Dermis lymphatic vessel endothelial cell (primary cell): ENCODE data around the gene PCDHGA5. TPM values are rescaled to one million over a fixed set of nuclear protein-coding genes. Genes with fewer than 3 reads are reported as not detected.

Source experiments
- total RNA-seq: library from RNA; depleted of rRNA; stranded (reverse); fragments of >200 nt; gene quantifications from 2 replicates; pipeline ENCODE4 v1.2.1, GENCODE V29; 2014

PCDHGA5 gene
- total RNA-seq: 0.43 and 0.77 TPM in 2 replicates

DNA sequence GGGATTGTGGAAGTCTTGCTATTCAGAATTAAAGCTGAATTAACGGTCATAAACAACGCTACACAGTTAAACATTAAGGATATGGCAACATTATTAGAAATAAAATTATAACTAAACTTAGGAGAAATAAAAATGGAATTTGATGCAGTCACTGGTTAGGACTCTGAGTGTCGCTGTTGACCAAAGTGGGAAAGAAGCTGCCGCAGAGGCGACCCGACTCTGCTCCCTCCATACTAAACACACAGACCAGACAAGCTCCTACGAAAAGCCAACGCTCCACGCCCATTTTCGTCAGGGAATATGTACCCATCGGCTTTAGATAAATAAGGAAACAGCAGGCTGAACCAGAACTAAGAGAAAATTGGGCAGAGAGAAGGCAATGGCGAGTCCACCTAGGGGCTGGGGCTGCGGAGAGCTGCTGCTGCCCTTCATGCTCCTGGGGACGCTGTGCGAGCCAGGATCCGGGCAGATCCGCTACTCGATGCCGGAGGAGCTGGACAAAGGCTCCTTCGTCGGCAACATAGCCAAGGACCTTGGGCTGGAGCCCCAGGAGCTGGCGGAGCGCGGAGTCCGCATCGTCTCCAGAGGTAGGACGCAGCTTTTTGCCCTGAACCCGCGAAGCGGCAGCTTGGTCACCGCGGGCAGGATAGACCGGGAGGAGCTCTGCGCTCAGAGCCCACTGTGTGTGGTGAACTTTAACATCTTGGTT lies at the start of gene PCDHGA5:
Gene PCDHGA5 (plus strand): TSS at position 211 of the 709 bp plus-strand sequence. CDS start 169 bp downstream, at position 380.

DNA sequence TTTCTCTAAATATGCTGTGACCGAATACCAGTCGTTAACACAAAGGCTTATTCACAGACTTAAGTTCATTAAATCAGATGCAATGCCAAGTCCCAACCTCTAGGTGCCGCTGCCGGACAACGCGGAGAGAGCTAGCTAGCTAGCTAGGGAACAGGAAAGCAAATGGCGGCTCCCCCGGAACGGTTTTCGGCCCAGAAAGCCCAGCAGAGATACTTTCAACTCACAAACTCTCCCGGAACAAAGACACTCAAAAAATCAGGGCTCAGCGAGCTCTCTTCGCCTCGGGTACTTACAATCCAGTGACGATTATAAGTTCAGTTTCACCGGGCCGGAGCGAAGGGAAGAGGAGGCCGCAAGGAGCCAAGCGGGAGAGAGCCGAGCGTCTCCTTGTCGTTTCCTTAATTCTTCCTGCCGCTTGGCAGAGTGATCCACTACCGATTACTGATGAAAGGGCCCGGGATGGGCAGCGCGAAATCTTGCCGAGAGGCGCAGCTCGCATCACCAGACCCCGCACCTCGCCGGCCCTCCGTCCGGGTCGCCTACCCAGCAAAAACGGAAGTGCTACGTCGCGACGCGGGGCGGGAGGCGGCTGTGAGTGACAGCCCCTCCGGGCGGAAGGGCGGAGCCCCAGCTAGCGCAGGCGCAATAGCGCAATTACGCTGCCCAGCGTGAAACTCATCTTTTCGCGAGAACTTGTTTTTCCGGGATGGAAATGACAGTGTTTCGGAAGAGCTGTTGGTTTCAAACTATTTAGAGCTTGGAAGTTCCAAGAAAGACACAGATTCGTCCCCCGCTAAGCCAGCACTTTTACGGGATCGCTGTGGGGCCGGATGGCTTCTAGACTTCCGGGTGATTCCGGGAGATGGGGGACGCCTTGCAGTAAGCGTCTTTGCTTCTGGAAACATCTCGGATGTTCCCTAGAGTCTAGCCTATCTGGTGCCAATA lies 43.5 kb upstream of the PCDHGA5 start, which contains the start of gene TAF7:
Gene TAF7 (minus strand): TSS at position 560 of the 945 bp plus-strand sequence. CDS start 740 bp downstream, outside the sequence.

DNA sequence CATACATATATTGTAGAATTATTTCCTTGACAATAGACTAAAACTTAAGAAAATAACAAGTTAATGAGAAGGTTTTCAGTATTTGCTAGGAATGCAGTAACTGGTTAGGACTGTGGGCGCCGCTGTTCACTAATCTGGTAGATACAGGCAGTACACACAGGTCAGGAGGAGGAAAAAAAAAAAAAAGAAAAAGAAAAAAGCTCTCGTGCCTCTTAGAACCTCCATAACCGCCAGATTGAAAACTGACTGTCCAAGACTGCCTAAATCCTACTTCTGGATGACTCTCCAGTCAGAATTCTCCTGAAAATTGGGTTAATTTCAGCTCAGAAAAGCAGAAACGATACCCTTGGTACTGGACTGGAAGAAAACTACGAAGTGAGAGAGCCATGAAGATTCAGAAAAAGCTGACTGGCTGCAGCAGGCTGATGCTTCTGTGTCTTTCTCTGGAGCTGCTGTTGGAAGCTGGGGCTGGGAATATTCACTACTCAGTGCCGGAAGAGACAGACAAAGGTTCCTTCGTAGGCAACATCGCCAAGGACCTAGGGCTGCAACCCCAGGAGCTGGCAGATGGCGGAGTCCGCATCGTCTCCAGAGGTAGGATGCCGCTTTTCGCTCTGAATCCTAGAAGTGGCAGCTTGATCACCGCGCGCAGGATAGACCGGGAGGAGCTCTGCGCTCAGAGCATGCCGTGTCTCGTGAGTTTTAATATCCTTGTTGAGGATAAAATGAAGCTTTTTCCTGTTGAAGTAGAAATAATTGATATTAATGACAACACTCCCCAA lies 33.5 kb upstream of the PCDHGA5 start, which contains the start of gene PCDHGA1:
Gene PCDHGA1 (plus strand): TSS at position 216 of the 782 bp plus-strand sequence.

DNA sequence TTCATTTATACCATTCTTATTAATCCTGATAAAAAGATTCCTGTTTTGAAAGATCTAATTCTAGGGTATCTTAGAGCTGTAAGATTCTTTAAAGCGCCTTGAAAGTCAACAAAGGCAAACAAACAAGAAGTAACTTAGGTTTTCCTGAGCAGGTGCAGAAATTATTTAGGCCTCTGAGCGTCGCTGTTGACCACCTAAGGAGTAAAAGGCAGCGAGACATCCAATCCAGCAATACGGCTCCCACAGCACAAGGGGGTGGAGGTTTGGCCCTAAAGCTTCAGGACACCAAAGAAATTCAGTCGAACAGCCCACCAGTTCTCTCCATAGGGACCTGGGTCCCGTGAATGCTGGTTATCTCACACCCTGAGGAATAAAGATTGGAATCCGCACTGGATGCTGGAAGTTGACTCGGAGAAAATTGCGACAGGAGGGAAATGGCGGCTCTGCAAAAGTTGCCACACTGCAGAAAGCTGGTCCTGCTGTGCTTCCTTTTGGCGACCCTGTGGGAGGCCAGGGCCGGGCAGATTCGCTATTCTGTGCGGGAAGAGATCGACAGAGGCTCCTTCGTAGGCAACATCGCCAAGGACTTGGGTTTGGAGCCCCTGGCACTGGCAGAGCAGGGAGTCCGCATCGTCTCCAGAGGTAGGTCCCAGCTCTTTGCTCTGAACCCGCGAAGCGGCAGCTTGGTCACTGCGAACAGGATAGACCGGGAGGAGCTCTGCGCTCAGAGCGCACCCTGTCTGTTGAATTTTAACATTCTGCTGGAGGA lies 25.2 kb upstream of the PCDHGA5 start, which contains the start of gene PCDHGA2:
Gene PCDHGA2 (plus strand): TSS at position 223 of the 769 bp plus-strand sequence.

DNA sequence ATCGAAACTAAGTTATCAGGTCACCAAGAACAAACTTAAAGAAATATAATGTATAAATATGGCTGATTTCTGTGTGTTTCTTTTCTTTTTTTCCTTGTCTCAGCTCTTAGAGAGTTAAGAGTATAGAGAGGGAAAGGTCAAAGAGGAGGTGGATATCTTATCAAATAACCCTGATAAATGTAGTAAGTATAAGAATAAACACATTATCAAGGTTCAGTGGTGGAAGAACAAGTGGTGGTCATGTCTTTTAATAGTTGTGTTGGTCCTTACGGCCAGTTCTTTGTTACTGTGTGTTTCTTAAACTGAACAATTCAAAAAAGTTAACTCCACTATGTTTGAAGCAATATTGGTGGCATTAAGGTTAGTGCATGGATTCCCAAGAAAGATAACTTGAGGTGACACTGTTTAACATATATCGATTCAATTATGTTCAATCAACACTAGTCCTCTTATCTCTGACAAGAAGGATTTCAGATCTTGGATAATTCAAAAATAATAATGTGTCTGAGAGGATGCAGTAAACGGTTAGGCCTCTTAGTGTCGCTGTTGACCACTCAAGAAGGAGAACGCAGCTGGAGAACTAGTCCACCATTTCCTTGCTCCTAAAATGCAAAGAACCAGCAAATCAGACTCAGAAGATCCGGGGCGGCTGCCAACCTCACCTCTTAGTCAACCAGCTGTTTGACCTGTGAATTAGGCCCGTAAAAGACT lies 20.6 kb upstream of the PCDHGA5 start, which contains the start of gene PCDHGA3:
Gene PCDHGA3 (plus strand): TSS at position 588 of the 711 bp plus-strand sequence. CDS start 205 bp downstream, outside the sequence.

DNA sequence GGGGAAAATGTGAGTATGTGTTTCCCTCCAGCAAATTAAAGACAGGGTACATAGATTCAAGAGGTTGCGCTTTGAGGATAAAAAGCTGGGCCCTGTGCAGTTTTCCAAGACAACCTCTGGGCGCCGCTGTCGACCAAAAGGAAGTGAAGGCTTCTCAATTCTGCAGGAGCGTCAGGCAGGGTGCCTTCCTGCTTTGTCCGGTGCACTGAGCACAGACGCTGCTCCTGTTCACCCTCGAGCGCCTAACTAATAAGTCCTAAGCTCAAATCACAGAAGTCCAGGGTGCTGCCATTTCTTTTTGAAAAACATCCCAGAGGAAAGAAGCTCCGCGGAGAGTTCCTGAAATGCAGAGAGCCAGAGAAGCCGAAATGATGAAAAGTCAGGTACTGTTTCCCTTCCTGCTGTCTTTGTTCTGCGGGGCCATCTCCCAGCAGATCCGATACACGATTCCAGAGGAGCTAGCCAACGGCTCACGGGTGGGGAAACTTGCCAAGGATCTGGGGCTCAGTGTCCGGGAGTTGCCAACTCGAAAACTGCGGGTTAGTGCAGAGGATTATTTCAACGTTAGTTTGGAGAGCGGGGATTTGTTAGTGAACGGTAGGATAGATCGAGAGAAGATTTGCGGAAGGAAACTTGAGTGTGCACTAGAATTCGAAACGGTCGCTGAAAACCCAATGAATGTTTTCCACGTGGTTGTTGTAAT lies 13.9 kb upstream of the PCDHGA5 start, which contains the start of gene PCDHGB1:
Gene PCDHGB1 (plus strand): TSS at position 183 of the 703 bp plus-strand sequence. CDS start 162 bp downstream, at position 345.

DNA sequence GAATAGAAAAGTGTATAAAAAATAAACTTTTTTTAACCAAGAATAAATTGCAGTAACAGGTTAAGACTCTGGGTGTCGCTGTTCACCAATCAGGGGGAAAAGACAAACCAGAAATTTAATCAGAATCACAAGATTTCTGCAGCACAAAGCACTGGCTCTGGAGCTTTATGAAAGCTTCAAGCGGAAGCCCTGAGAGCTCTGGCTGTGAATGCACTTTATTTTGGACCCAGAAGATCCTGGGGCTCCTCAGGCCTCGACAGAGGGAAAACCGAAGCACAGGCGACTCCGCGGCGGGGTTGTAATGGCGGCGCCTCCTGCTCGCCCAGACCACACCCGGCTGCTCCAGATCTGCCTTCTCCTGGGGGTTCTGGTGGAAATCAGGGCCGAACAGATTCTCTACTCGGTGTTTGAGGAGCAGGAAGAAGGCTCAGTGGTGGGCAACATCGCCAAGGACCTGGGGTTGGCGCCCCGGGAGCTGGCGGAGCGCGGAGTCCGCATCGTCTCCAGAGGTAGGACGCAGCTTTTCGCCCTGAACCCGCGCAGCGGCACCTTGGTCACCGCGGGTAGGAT lies 9.0 kb upstream of the PCDHGA5 start, which contains the start of gene PCDHGA4:
Gene PCDHGA4 (plus strand): TSS at position 122 of the 570 bp plus-strand sequence. CDS start 87 bp downstream, at position 209.

DNA sequence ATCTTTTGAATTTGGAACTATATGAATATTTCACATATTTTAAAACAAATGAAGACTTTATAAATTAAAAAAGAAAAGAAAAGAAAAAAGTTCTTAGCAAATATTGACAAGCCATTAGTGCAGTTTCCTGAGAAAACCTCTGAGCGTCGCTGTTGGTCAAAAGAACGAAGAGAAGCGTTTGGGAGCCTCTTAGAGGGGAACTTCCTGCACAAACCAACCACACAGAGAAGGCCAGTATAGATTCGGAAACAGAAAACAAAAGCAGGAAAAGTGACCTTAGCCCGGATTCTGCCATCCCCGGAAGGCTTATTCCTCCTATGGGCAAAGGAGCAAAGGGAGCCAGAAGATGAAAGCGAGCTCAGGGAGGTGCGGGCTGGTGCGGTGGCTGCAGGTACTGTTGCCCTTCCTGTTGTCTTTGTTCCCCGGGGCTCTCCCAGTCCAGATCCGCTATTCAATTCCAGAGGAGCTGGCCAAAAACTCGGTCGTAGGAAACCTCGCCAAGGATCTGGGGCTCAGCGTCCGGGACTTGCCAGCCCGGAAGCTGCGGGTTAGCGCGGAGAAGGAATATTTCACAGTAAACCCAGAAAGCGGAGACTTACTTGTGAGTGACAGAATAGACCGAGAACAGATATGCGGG lies 4.1 kb upstream of the PCDHGA5 start, which contains the start of gene PCDHGB2:
Gene PCDHGB2 (plus strand): TSS at position 205 of the 637 bp plus-strand sequence. CDS start 142 bp downstream, at position 347.

DNA sequence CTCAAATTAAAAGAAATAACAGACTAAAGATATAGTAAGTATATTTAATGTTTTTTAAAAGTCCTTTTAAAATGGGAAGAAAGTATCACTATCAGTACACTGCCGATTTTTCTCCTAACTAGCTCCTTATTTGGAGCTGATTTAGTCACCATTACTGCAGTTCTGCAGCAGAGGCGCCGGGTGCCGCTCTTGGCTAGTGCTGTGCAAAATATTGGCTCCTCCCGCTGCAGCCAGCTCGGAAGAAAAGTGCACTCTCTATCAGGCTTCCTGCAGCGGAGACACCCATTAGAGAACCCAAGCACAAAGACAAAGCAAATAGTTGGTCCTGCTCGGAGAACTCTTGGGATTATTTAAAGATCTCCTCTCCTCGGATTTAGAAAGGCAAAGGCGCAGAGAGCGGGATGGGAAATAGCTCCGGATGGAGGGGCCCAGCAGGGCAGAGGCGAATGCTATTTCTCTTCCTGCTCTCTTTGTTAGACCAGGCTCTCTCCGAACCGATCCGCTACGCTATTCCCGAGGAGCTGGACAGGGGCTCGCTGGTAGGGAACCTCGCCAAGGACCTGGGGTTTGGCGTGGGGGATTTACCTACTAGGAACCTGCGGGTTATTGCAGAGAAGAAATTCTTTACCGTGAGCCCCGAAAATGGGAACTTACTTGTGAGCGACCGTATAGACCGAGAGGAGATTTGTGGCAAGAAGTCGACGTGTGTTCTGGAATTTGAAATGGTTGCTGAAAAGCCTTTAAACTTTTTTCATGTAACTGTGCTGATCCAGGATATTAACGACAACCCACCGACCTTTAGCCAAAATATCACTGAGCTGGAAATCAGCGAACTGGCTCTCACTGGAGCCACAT lies 6.3 kb downstream of the PCDHGA5 start, which contains the start of gene PCDHGB3:
Gene PCDHGB3 (plus strand): TSS at position 249 of the 855 bp plus-strand sequence. CDS start 153 bp downstream, at position 402.

DNA sequence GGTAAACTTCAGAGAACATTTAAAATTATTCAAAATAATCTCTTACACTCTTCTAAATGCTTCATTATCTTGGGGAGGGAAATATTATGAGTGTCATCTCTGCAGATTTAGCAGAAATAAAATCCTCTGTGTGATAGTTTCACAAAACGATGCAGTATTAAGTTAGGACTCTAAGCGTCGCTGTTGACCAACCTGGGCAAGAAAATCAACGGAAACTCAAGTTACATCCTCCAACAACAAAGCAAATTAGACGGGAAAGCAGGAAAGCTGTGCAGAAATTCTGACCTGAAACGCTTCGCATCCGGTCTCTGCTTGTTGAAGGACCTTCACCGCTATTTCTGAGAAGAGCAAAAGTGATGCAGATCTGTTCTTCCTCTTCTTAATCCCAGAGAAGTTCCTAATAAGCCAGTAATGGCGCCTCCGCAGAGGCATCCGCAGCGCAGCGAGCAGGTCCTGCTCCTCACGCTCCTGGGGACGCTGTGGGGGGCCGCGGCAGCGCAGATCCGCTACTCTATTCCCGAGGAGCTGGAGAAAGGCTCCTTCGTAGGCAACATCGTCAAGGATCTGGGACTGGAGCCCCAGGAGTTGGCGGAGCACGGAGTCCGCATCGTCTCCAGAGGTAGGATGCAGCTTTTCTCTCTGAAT lies 9.8 kb downstream of the PCDHGA5 start, which contains the start of gene PCDHGA6:
Gene PCDHGA6 (plus strand): TSS at position 219 of the 645 bp plus-strand sequence. CDS start 193 bp downstream, at position 412.

DNA sequence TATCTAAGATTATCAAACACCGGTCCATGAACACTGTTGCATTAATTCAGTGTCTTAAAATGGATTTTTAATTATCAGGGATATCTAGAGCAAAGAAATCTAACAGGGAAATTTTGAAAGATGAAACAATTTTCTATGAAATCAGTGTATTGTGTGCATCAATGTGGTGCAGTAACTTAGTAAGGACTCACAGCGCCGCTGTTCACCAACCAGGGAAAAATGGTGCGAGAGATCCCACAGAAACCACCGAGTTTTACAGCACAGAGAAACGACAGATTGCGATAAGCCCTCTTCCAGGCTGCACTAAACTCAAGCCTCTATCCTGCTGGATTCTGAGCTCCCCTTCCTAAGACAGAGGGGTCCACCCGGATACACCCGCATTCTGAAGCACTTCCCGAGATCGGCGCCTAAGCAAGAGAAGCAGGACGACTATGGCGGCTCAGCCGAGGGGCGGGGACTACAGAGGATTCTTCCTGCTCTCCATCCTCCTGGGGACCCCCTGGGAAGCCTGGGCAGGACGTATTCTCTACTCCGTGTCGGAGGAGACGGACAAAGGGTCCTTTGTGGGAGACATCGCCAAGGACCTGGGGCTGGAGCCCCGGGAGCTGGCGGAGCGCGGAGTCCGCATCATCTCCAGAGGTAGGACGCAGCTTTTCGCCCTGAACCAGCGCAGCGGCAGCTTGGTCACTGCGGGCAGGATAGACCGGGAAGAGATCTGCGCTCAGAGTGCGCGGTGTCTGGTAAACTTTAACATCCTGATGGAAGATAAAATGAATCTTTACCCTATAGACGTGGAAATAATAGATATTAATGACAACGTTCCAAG lies 18.7 kb downstream of the PCDHGA5 start, which contains the start of gene PCDHGA7:
Gene PCDHGA7 (plus strand): TSS at position 274 of the 826 bp plus-strand sequence. CDS start 158 bp downstream, at position 432.

DNA sequence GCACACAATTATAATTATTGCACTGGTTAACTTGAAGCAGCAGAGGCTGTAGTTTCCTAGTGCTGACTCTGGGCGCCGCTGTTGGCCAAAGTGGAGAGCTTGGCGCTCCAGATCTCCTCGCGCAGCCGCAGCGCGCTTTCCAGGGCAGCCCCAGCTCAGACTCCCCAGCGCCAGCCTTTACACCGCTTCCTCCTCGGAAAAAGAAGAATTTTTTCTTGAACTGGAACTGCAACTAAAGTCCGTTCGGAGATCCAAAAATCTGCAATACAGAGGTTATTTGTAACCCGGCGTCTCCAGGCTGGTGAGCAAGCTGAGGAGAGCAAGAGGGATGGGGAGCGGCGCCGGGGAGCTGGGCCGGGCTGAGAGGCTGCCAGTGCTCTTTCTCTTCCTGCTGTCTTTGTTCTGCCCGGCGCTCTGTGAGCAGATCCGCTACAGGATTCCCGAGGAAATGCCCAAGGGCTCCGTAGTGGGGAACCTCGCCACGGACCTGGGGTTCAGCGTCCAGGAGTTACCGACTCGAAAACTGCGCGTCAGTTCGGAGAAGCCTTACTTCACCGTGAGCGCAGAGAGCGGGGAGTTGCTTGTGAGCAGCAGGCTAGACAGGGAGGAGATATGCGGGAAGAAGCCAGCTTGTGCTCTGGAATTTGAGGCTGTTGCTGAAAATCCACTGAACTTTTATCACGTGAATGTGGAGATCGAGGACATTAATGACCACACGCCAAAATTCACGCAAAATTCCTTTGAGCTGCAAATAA lies 23.8 kb downstream of the PCDHGA5 start, which contains the start of gene PCDHGB4:
Gene PCDHGB4 (plus strand): TSS at position 142 of the 755 bp plus-strand sequence. CDS start 187 bp downstream, at position 329.

DNA sequence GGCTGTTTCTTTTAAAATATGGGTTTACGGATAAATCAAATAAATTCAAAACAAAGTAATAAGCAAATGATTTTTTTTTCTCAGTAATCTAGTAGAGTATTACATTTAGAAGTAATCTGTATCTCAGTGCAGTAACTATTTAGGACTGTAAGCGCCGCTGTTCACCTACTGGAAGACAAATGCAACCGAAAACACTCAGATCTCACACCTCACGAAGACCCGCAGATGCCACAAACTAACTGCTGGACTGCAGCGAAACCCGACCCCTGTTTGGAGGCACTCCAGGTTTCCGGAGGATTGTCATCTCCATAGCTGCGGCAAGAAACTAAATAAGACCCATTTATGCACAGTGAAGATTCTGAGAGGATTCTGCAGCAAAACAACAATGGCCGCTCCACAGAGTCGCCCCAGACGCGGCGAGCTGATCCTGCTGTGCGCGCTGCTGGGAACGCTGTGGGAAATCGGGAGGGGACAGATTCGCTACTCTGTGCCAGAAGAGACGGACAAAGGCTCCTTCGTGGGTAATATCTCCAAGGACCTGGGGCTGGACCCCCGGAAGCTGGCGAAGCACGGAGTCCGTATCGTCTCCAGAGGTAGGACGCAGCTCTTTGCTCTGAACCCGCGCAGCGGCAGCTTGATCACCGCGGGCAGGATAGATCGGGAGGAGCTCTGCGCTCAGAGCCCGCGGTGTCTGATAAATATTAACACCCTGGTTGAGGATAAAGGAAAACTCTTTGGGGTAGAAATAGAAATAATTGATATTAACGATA lies 28.7 kb downstream of the PCDHGA5 start, which contains the start of gene PCDHGA8:
Gene PCDHGA8 (plus strand): TSS at position 205 of the 770 bp plus-strand sequence. CDS start 181 bp downstream, at position 386.

